GM18502 (cell line): ENCODE measurements around the gene FABP7.

Experiments used
- ATAC-seq: cut with Tn5 transposase; IDR thresholded peaks from one replicate; pipeline ENCODE4 v1.9.1; 2021; ENCODE audit warnings: mild to moderate bottlenecking; ENCODE audit not compliant: unreplicated experiment, poor library complexity

The FABP7 gene

GRCh38 chr6:122825163-122825562, 45.6 kb downstream of the FABP7 start:
- ATAC-seq: no peak

DNA sequence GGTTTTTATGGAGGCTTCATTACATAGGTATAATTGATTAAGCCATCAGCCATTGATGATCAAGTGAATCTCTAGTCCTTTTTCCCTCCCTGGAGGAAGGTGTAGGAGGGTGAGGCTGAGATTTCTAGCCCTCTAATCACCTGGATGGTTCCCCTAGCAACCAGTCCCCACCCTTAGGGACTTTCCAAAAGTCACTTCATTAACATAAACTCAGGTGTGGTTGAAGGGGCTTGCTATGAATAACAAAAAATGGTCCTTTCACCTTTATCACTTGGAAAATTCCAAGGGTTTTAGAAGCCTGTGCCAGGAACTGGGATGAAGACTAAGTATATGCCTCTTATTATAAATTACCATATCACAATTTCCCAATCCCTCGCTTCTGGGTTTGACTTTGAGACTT, 49.9 kb downstream of the FABP7 start:
- ATAC-seq: no peak

- ATAC-seq: no peak
Measured at GRCh38 chr6:122831511-122831910, 52.0 kb downstream of the FABP7 start.

DNA sequence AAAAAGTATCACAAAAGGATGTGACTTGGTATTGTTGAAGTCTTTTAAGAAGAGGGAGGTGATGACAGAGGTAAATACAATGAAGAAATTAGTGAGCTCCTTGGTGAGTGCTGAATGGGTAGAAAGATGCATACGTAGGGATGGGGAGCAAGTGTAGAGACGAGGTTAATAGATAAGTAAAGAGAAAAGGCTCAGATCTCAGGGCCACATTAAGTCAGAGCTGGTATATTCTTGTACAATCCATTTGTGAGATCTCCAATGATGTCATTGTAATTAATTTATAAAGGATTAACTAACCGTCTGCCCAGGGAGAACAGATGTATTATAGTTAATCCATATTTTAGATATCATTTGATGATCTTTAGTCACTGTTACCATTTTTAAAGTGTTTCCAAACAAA, 52.9 kb downstream of the FABP7 start:
- ATAC-seq: no peak

- ATAC-seq: no peak
Measured at GRCh38 chr6:122833021-122833491, 53.5 kb downstream of the FABP7 start.
